SK-N-SH treated with all-trans-retinoic acid at 6 μM for 48 hours (cell line): ENCODE measurements around the gene SYNE3.

Experiments
- ARNTL ChIP-seq: fragments of 450-650 bp; formaldehyde crosslinking; IDR thresholded peaks from 2 replicates; pipeline ENCODE4 v1.5.0; 2020; ENCODE audit warnings: low read depth, mild to moderate bottlenecking, moderate library complexity, borderline replicate concordance
- BACH2 ChIP-seq: fragments of 250-450 bp; sonication (Bioruptor Pico); IDR thresholded peaks from 2 replicates; pipeline ENCODE4 v1.9.0; 2021; ENCODE audit warnings: mild to moderate bottlenecking, borderline replicate concordance
- GLIS3 ChIP-seq: fragments of 250-450 bp; sonication (Bioruptor Pico); IDR thresholded peaks from 2 replicates; pipeline ENCODE4 v1.5.0; 2020; ENCODE audit warnings: mild to moderate bottlenecking, moderate library complexity
- RARB ChIP-seq: fragments of 250-450 bp; sonication (Bioruptor Pico); IDR thresholded peaks from 2 replicates; pipeline ENCODE4 v1.8.0; 2021; ENCODE audit warnings: mild to moderate bottlenecking, moderate library complexity
- SNAI2 ChIP-seq: fragments of 250-450 bp; sonication (Bioruptor Pico); IDR thresholded peaks from 2 replicates; pipeline ENCODE4 v1.5.0; 2020; ENCODE audit warnings: mild to moderate bottlenecking, moderate library complexity
- TF ChIP-seq, protein P1 (sequence below): fragments of 250-450 bp; sonication (Bioruptor Pico); IDR thresholded peaks from 2 replicates; pipeline ENCODE4 v1.8.0; 2021; ENCODE audit warnings: low read depth, mild to moderate bottlenecking, moderate library complexity, borderline replicate concordance
- TF ChIP-seq, protein P2 (sequence below): fragments of 250-450 bp; sonication (Bioruptor Pico); IDR thresholded peaks from 2 replicates; pipeline ENCODE4 v1.8.0; 2020; ENCODE audit warnings: mild to moderate bottlenecking, moderate library complexity, borderline replicate concordance

DNA sequence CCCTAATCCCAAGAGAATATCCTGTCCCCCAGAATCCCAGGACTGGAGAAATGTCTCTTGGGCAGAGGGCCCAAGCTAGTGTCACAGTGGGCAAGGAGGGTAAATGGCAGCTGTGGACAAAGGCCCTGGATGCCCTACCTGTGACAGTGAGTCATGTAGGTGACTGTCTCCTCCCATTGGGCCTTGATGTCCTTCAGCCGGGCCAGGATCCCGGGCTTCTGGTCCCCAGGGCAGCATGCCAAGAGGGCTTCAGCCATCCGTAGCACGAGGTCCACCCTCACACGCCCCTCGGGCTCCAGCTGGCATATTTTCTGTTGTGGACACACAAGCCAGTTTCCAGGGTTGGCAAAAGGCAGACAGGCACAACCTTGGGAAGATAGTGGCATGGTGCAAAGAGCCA, 48.8 kb downstream of the SYNE3 start:
- TF ChIP-seq, protein P1, sequence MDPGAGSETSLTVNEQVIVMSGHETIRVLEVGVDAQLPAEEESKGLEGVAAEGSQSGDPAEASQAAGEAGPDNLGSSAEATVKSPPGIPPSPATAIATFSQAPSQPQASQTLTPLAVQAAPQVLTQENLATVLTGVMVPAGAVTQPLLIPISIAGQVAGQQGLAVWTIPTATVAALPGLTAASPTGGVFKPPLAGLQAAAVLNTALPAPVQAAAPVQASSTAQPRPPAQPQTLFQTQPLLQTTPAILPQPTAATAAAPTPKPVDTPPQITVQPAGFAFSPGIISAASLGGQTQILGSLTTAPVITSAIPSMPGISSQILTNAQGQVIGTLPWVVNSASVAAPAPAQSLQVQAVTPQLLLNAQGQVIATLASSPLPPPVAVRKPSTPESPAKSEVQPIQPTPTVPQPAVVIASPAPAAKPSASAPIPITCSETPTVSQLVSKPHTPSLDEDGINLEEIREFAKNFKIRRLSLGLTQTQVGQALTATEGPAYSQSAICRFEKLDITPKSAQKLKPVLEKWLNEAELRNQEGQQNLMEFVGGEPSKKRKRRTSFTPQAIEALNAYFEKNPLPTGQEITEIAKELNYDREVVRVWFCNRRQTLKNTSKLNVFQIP: no peak
- TF ChIP-seq RARB (CRISPR knock-in tag) (no peak), GLIS3 (CRISPR knock-in tag) (no peak), BACH2 (CRISPR knock-in tag) (no peak), ARNTL (CRISPR knock-in tag) (no peak), SNAI2 (CRISPR knock-in tag) (no peak)
- TF ChIP-seq, protein P2, sequence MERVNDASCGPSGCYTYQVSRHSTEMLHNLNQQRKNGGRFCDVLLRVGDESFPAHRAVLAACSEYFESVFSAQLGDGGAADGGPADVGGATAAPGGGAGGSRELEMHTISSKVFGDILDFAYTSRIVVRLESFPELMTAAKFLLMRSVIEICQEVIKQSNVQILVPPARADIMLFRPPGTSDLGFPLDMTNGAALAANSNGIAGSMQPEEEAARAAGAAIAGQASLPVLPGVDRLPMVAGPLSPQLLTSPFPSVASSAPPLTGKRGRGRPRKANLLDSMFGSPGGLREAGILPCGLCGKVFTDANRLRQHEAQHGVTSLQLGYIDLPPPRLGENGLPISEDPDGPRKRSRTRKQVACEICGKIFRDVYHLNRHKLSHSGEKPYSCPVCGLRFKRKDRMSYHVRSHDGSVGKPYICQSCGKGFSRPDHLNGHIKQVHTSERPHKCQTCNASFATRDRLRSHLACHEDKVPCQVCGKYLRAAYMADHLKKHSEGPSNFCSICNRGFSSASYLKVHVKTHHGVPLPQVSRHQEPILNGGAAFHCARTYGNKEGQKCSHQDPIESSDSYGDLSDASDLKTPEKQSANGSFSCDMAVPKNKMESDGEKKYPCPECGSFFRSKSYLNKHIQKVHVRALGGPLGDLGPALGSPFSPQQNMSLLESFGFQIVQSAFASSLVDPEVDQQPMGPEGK (CRISPR knock-in tag): no peak
